NCI-H774 (cell line): ENCODE results near the gene NOL9.

ENCODE experiments used
- DNase-seq: peaks from one replicate; lab custom pipeline; 2025; lab: John Stamatoyannopoulos, UW

NOL9 gene

DNA sequence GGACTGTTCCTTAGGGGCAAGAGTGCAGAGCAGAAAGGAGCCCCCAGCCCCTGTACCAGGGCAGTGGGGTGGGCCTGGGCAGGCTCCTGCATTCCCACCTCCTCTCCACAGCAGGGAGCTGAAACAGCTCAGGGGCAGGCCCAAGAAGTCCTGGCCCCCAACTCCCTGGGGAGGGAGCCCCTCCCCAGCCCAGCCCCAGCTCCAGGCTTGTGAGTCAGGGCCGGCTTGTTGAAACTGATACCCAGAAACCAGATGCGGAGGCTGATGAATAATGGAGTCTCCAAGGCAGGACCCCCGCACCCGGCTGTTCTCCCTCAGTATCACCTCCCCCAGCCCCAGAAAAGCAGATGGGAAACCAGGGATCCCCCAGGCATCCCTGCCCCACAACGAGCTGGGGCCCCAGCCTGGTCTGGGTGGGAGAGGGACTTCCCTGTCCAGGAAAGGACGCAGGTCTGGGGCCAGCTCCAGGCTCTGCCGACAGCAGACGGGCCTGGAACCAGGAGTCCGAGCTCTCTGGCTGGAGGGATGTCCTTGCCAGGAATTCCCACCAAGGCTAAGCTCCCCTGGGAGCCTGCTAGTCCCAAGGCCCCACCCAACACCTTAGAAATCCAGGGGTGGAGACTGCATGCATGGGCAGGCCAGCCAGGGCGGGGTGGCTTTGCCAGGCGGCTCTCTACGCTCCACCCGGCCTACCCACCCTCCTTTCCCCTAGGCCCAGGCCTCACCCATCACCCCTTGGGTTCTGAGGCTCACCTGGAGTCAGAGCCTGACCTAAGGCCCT lies 65.5 kb downstream of the NOL9 start:
- DNase-seq = no peak

DNA sequence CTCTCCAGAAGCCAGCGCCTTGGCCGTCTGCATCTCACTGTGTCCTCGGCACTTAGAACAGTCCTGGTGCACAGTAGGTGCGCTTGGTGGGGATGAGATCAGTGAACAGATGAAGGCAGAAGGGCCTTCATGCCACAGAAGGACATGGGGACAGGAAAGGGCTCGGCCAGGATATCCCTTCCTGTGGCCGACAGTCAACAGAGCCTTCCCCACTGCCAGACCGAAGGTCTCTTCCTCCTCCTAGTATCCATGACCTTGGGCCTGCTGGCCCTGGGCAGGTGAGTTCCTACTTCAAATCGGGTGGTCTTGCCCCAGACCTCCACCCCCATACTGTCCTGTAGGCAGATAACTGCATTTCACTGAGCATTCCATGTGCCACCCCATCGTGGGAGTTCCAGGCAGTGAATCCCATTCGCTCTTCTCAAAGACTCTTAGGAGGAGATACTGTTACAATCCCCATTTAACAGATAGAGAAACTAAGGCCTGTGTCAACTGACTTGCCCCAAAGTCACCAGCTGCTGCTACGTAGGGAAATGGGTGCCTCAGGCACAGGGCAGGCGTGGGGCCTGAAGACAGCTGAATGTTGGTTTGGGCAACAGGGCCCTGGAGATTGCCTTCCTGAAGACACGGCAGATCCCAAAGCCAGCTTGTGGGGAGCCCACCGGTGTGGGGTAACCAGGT lies 66.4 kb downstream of the NOL9 start:
- DNase-seq = no peak

DNA sequence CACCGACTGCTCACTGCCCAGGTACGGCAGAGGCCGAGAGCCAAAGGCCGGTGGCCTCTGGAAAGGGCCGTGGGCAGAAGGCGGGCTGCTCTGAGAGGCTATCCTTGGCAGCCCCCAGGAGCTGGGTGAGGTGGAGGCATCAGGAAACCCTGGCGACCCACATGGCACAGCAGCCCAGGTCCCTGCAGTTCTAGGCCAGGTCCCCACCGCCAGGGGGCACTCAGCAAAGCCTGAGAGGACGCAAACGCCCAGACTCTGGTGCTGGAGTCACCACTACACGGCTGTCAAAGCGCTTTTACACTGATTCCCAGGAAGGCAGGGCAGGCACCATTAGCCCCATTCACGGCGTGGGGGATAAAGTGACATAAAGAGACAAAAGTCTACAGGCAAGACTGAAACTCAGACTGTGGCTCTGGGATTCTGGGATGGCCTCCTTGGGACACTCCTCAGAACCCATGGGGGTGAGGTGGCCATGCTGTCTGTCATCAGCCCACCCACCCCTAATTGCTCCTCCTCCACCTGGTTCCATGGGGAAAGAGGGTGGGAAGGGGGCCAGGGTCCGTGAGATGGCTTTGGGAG lies 67.8 kb downstream of the NOL9 start:
- peak; percentile 11 for DNase-seq

DNA sequence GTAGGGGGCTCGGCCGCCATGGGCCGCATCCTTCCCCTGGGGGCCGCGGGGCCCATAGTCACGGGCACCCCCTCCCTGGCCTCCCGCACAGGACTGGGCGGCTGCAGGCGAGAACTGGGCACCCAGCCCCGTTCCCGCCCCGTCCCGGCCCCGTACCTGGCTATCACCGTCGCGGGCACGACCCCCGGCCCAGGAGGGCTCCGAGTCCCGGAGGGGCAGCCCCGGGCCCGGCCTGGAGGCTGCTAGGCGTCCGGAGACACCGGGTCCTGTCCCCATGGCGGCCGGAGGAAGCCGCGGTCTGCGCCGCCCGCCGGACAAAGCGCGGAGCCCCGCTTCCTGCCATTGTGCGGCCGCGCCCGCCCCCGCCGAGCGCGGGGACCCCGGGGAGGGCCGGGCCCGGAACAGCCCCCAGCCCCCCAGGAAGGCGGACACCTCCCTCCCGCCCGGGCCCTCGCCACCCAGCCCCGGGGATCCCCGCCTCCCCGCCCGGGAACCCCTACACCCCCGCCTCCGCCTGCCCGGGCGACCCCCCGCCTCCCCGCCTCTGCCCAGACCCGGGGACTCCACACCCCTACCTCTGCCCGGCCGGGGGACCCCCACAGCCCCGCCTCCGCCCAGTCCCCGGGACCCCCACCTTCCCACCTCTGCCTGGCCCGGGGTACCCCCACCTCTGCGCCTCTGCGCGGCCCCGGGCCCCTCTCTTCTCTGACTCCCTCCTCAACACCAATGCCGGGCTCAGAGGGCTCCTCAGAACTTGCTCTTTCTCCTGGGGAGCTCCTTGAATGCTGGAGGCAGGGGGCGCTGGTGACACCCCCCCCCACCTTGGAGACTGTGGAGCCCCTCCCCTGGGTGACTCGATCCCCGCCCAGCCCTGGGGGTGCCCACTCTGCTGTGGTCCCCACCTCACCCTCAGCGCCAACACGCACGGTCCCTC lies 68.9 kb downstream of the NOL9 start:
- no peak for DNase-seq

DNA sequence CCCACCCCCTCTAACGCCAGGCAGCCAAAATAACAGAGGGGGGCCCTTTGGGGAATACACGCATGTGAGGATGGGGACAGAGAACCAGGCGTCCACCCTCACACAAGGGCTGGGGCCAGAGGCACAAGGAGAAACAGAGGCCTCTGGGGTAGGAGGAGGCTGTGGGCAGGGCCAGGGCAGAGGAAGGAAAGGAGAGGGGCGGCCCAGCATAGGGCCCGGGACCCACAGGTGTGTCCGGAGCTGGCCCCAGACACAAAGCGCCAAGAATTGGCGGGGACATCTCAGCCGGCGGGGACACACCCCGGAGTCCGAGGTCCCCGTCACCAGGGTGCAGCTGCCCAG lies 69.5 kb downstream of the NOL9 start:
- no peak for DNase-seq

DNA sequence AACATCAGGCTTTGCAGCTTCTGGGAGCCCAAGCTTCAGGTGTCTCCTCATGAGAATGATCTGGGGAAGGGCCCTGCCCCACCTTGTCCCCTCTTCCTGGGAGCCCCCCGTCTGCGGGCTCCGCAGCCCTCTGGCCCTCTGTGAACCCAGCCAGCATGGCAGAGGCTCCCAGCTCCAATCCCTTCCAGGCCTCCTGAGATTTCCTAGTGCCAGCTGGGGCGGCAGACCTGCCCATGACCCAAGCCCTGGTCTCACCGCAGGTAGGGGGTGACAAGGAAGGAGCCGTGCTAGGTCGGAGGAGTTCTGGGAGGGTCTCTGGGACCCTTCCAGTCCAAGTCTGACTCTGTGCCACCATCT lies 70.6 kb downstream of the NOL9 start:
- DNase-seq = no peak

DNA sequence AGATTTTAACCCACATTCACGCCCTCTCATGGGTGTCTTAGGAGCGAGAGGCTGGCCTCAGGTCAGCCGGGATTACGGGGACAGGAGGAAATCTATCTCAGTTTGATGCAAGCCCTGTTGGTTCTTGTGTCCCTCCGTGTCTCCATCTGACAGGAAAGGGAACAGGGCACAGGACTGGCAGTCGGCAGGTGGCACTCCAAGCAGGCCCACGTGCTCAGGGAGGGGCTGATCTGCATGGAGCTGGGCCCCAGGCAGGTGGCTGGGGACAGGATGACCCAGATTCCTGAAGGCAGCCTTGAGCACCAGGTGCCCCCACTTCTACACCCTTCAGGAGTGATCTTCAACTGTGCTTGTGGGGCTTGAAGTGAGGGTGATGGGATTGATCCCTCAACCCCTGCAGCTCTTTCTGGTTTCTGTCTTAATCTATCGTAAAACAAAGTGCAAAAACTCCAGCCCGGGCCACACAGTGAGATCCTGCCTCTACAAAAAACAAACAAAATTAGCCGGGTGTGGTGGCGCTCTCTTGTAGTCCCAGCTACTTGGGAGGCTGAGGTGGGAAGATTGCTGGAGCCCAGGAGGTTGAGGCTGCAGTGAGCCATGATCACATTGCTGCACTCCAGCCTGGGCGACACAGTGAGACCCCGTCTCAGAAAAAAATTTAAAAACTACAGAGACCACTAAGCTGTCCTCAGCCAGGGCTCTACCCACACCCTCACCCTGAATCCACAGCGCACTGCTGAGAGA lies 71.1 kb downstream of the NOL9 start:
- DNase-seq = peak; percentile 26

DNA sequence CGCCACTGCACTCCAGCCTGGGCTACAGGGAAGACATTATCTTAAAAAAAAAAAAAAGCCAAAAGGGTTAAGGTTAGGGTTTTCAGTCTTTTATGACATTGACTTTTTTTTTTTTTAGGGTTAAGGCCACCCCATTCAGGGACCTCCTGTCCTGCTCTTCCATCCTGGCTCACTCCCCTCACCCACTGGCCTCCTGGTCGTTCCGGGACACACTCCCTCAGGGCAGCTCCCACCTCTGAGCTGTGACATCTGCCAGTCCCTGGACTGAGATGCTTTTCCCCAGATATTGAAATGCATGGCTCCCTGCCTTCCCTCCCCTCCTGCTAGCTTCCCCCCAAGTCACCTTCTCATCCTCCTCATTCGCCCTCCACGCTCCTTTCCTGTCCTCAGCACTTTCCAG lies 72.5 kb downstream of the NOL9 start:
- no peak for DNase-seq

DNA sequence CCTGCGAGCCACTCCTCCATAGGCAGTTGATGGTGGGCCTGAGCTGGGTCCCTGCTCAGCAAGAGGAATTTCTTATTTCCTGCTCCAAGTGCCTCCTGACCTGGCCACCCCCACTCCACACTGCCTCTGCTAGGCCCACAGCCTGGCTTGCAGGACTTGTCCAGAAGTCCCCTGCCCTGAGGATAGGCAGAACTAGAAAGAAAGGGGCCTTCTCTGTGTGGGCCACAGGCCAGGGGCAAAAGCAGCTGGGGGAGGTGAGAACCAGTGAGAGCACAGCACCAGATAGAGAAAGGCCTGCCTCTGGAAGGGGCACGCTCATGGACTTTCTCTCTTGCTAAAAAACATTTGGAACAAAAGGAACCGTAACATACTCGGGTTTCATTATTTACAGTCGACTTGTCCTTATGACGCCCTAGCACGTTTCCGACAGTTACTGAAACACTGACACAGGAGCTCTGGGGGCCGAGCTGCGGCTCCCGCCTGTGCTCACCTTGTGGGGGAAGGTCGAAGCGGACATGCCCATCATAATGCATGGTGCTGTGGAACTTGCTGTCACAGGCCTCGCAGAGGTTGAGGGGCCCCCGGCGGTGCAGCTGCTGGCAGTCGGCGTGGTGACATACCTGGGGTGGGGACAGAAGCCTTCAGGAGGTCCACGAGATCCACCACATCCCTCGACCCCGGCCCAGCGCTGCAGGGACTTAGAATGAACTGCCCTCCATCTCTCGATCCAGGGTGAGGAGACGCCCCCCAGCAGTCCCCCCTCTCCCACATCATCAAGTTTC lies 77.1 kb downstream of the NOL9 start:
- DNase-seq = no peak

DNA sequence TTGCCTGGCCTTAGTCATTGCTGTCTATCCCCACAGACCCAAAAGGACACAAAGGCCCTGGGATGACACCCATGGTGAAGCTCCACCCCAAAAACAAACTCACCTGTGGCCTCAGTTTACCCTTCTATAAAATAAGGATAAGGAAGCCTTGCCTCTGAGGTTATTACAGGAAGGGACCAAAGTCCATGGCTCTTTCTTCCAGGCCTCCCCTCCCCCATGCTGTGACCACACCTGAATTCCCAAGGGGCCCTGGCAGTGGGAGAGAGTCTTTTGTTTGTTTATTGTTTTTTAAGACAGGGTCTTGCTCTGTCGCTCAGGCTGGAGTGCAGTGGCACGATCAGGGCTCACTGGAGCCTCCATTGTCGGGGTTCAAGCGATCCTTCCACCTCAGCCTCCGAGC lies 77.8 kb downstream of the NOL9 start:
- DNase-seq = no peak

DNA sequence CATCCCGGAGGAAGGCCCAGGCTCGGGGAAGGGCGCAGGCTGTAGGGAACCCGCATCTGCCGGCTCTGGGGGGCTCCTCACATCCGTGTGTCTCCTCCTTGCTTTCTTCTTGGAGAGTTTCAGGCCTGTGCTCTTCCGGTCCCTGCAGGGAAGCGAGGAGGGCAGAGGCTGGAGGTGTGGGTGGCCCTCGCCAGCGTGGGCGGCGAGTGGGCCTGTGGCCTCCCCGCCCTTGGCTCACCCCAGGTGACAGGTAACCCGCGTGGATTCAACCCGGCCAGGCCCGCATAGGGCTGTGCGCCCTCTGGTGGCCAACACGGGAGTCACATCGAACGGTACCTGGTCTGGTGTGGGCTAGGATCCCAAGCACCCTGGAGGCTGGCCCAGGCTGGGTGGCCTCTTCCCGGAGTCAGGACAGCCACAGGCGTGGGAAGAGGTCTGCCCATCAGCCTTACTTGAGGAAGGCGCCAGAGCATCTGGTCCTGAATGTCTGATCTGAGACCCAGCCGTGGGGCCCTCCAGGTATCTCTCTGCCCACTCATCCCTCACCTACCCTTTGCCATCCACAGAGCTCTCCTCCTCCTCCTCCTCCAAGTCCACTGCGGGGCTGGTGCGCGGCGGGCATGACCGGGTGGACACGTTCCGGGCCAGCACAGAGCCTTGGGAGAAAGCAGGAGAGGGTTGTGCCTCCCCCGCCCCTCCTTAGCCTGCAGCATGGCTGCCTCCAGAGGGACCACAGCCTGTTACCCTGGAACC lies 78.8 kb downstream of the NOL9 start:
- no peak for DNase-seq

DNA sequence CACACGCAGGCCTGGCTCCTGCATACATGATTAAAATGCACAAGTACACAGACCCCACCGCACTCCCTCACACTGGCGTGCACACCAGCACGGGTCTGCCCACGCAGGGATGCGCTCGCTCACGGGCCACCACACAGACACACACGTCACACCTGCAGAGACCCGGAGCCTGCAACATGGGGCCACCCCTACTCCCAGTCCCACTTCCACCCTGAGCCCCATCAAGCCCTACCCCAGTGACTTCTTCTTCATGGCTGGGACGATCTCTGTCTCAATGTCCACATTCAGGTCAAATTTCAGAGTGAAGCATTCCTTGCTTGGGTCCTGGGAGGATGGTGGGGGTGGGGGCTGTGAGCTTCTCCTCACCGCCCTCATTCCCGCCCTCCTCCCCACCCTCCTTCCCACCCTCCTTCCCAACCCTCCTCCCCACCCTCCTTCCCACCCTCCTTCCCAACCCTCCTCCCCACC lies 79.5 kb downstream of the NOL9 start:
- no peak for DNase-seq

DNA sequence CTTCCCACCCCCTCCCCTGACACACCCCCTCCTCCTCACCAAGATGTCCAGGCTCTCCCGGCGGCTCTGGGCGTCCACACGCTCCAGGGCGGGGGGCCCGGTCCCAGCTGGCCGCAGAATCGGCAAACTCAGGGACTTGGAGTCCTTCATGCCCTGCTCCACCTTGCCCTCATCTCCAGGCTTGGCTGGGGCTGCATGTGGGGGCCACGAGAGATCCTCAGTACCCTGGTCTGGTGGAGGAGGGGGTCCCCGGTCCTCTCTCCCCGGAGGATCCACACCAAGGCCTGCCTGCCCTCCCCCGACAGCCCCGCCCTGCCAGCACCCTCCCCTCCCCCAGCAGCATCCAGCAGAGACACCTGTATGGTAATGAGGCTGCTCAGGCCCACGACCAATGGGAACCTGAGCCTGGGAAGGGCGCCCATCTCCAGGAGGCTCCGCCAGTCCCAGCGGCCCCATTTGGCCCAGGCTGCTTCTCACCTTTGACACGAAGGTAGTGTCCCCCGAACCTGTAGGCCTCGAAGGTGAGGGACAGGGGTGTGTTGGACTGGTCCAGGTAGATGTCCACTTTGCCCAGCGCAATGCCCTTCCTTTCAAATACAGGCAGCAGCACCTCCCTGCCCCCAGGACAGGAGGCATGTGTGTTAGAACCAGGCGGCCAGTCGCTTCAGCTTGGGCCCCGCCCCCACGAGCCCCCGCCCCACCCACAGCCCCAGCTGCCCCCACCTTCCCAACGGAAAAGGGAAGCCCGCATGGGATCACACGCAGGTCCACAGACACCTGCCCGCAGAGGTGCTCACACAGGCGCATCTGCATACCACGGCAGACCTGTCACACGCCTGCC lies 80.1 kb downstream of the NOL9 start:
- DNase-seq = peak; percentile 56

DNA sequence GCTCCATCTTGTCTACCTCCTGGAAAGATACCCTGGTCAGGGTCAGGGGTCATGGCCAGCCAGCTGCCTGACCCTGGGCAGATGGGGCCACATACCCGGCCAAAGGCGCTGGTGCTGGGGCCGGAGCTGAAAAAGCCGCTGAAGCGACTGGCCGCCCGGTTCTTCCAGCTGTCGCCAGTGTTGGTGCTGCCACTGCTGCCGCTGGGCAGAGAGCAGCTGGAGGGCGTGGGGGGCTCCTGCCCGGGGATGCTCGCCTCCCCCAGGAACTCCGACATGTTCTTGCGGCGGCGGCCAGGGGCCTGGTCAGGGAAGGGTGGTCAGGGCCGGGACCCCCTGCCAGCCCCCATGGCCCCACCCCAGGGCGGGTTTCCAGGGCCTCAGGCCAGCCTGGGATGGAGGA lies 81.2 kb downstream of the NOL9 start:
- DNase-seq = no peak

DNA sequence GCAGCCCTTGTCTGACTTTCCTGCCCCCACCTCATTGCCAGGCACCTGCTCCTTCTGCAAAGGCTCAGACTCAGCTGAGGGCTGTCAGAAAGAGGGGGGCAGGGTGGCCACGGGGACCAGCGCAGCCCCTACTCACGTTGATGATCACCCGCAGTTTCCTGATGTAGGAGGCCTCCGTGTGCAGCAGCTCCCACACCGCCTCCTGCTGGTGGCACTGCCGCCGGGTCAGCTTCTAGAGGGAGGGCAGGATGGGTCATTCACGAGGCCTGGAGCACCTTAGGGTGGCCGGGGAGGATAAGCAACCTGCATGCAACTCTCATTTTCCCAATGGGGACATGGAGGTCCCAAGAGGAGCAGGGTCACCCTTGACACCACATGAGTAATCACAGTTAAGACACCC lies 81.9 kb downstream of the NOL9 start:
- no peak for DNase-seq

DNA sequence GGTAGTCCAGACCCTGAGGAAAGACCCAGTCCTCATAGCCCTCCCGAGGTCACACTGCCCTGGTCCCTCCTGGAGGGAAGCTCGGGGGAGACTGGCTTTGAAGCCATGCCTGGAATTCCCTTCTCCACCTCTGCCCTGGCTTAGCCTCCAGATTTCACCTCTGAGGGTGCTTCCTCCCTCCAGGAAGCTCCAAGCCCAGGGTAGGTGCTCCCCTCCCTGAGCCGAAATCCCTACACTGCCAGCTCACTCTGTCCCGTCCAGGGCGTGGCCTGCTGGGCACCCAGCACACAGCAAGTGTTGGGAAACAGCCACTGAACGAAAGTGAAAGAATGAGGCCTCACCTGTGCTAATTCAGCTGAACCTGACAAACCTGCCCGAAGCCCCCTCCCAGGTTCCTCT lies 82.3 kb downstream of the NOL9 start:
- DNase-seq = no peak
